Measurements from ENCODE around the gene SH2D3A. TPM values are rescaled to one million over a fixed set of nuclear protein-coding genes. Genes with fewer than 3 reads are reported as not detected.
A peak's percentile ranks its signal among the peaks of the same experiment; 100 is the strongest.

The SH2D3A gene
- total and polyA plus RNA-seq, 2 donors (not counting 1 experiment from before 2014, with no cell fraction given), result 36.1 to 54.1 TPM

- TF ChIP-seq CTCF (IDR thresholded peaks at IDR 0.05), result no peak
- TF ChIP-seq EZH2 (IDR thresholded peaks at IDR 0.05; ENCODE audit: borderline replicate concordance, insufficient read depth, low read depth, low read length, poor library complexity, severe bottlenecking), result no peak
- CTCF ChIA-PET, result interaction anchor here (2.0 kb wide), 1 partner anchor 131 kb away, joined by 4 read pairs; no protein-coding TSS in a partner anchor
- H3K9ac ChIP-seq (ENCODE audit: low read length), result no peak overlapping the region
- H3K36me3 ChIP-seq (replicated peaks in 1 of 2; ENCODE audit: control extremely low read depth in 1 of 2, control insufficient read depth in 1 of 2, extremely low read depth in 1 of 2, insufficient read depth in 2 of 2, low read length in 1 of 2), result peaks cover 0 to 10% of the 10 kb centered on the region in 2 experiments
- no peak overlapping the region for H3K4me3 ChIP-seq (ENCODE audit: control extremely low read depth in 1 of 5, extremely low read depth in 1 of 5, insufficient read depth in 1 of 5, low read depth in 2 of 5, low read length in 4 of 5)
- H3K4me2 ChIP-seq (replicated peaks; ENCODE audit: low read depth, low read length, poor library complexity, severe bottlenecking), result no peak overlapping the region
- no peak overlapping the region for H3K27ac ChIP-seq (ENCODE audit: low read length in 2 of 2)
- H3K4me3 Mint-ChIP-seq, result no peak overlapping the region
- no peak for DNase-seq
- H3K27ac Mint-ChIP-seq, result peak overlapping the region; percentile 37
- no peak for ATAC-seq (ENCODE audit: low read depth)
- peaks cover 14% of the 10 kb centered on the region for H3K79me2 ChIP-seq (ENCODE audit: control insufficient read depth, insufficient read depth, low read length)
- no peaks in the 10 kb centered on the region for H3K27me3 ChIP-seq (replicated peaks in 1 of 4; ENCODE audit: control extremely low read depth in 1 of 4, control insufficient read depth in 3 of 4, insufficient read depth in 4 of 4, low read length in 3 of 4)
- 93% methylated on average over 21 of the region's 21 CpGs for WGBS (ENCODE audit: insufficient coverage)
- no peaks in the 10 kb centered on the region for H3K9me3 ChIP-seq (ENCODE audit: control extremely low read depth in 1 of 3, control insufficient read depth in 2 of 3, insufficient read depth in 1 of 3, low read length in 2 of 3)
- H3K27me3 Mint-ChIP-seq, result no peaks in the 10 kb centered on the region
- intact Hi-C loops (cut with micrococcal nuclease), result no loop called here
- POLR2A ChIA-PET, result no interaction called here
- no peaks in the 10 kb centered on the region for H3K9me3 Mint-ChIP-seq (ENCODE audit: insufficient read depth)
- H3K4me1 Mint-ChIP-seq, result peaks cover 30% of the 10 kb centered on the region
- no peak overlapping the region for H2AFZ ChIP-seq (ENCODE audit: insufficient read depth, low read depth, low read length, poor library complexity, severe bottlenecking)
- H3K4me1 ChIP-seq (ENCODE audit: control insufficient read depth in 2 of 2, insufficient read depth in 2 of 2, low read length in 2 of 2), result peaks cover 21 to 27% of the 10 kb centered on the region in 2 donors
- H4K20me1 ChIP-seq (ENCODE audit: control insufficient read depth, insufficient read depth, low read length, poor library complexity, severe bottlenecking), result no peaks in the 10 kb centered on the region
Observed at GRCh38 chr19:6732803-6733337, 34.4 kb downstream of the SH2D3A start.

- Histone ChIP-seq H3K79me2 (ENCODE audit: control insufficient read depth, insufficient read depth, low read length) (peaks cover 14% of the 10 kb centered on the region), H3K27ac (ENCODE audit: low read length in 2 of 2) (no peak overlapping the region), H3K36me3 (replicated peaks in 1 of 2; ENCODE audit: control extremely low read depth in 1 of 2, control insufficient read depth in 1 of 2, extremely low read depth in 1 of 2, insufficient read depth in 2 of 2, low read length in 1 of 2) (peaks cover 0 to 10% of the 10 kb centered on the region in 2 experiments), H2AFZ (ENCODE audit: insufficient read depth, low read depth, low read length, poor library complexity, severe bottlenecking) (no peak overlapping the region), H3K4me3 (ENCODE audit: control extremely low read depth in 1 of 5, extremely low read depth in 1 of 5, insufficient read depth in 1 of 5, low read depth in 2 of 5, low read length in 4 of 5) (no peak overlapping the region), H3K27me3 (replicated peaks in 1 of 4; ENCODE audit: control extremely low read depth in 1 of 4, control insufficient read depth in 3 of 4, insufficient read depth in 4 of 4, low read length in 3 of 4) (no peaks in the 10 kb centered on the region), H4K20me1 (ENCODE audit: control insufficient read depth, insufficient read depth, low read length, poor library complexity, severe bottlenecking) (no peaks in the 10 kb centered on the region), H3K9ac (ENCODE audit: low read length) (no peak overlapping the region), H3K4me2 (replicated peaks; ENCODE audit: low read depth, low read length, poor library complexity, severe bottlenecking) (no peak overlapping the region), H3K9me3 (ENCODE audit: control extremely low read depth in 1 of 3, control insufficient read depth in 2 of 3, insufficient read depth in 1 of 3, low read length in 2 of 3) (no peaks in the 10 kb centered on the region), H3K4me1 (ENCODE audit: control insufficient read depth in 2 of 2, insufficient read depth in 2 of 2, low read length in 2 of 2) (peaks cover 19 to 22% of the 10 kb centered on the region in 2 donors)
- Mint-ChIP-seq H3K4me1 (peaks cover 29% of the 10 kb centered on the region), H3K27ac (no peak overlapping the region), H3K4me3 (no peak overlapping the region), H3K27me3 (no peaks in the 10 kb centered on the region), H3K9me3 (ENCODE audit: insufficient read depth) (no peaks in the 10 kb centered on the region)
- TF ChIP-seq EZH2 (IDR thresholded peaks at IDR 0.05; ENCODE audit: borderline replicate concordance, insufficient read depth, low read depth, low read length, poor library complexity, severe bottlenecking), result no peak
- TF ChIP-seq CTCF (IDR thresholded peaks at IDR 0.05), result no peak
- CTCF ChIA-PET, result no interaction called here
- no peak for DNase-seq
- intact Hi-C loops (cut with micrococcal nuclease), result no loop called here
- no peak for ATAC-seq (ENCODE audit: low read depth)
- POLR2A ChIA-PET, result no interaction called here
- WGBS (ENCODE audit: insufficient coverage), result 94% methylated on average over 22 of the region's 22 CpGs
Observed at GRCh38 chr19:6731822-6732221, 35.4 kb downstream of the SH2D3A start.

Data from B cell (primary cell).